Measurements from ENCODE around the gene FLVCR2. TPM values are rescaled to one million over a fixed set of nuclear protein-coding genes. Genes with fewer than 3 reads are reported as not detected.

Gene FLVCR2
- total RNA-seq, 4 donors from 2014 or later = 4.3 to 9.1 (median 6.3) TPM

- H3K9me3 ChIP-seq = no peaks in the 10 kb centered on the region
- peaks cover 19 to 23% of the 10 kb centered on the region in 2 donors for H3K4me1 ChIP-seq
- WGBS, 2 donors = 58 to 73% methylated on average over 3 of the region's 3 CpGs
- TF ChIP-seq POLR2A (IDR thresholded peaks at IDR 0.05) (no peak), CTCF (IDR thresholded peaks at IDR 0.05) (no peak)
- no peaks in the 10 kb centered on the region for H3K27me3 ChIP-seq
- intact Hi-C loops (cut with DNase I) = no loop called here
- no peak overlapping the region for H3K27ac ChIP-seq
- H3K36me3 ChIP-seq = no peaks in the 10 kb centered on the region
- no peak overlapping the region for H3K4me3 ChIP-seq (replicated peaks in 1 of 3)
- no peak for DNase-seq
These were observed 1.3 kb upstream of the FLVCR2 start for GRCh38 chr14:75577090-75577489.

- intact Hi-C loops (cut with DNase I) = no loop called here
- peak; percentile 91 for DNase-seq
- WGBS, 2 donors = 1% methylated on average over 16 of the region's 16 CpGs
- no peaks in the 10 kb centered on the region for H3K9me3 ChIP-seq
- no peaks in the 10 kb centered on the region for H3K27me3 ChIP-seq
- peaks cover 19 to 27% of the 10 kb centered on the region in 2 donors for H3K4me1 ChIP-seq
- peak overlapping the region; percentile 47 to 91 (median 88) for H3K27ac ChIP-seq
- TF ChIP-seq CTCF (IDR thresholded peaks at IDR 0.05) (peak in 5 of 6 experiments; percentile 42 to 89 (median 81)), POLR2A (IDR thresholded peaks at IDR 0.05) (no peak)
- H3K36me3 ChIP-seq = no peaks in the 10 kb centered on the region
- peak overlapping the region; percentile 3 to 36 (median 34) for H3K4me3 ChIP-seq (replicated peaks in 1 of 3)
These were observed 705 bp upstream of the FLVCR2 start for GRCh38 chr14:75577729-75578101.

- intact Hi-C loops (cut with DNase I) = no loop called here
- Histone ChIP-seq H3K4me1 (peaks cover 19 to 27% of the 10 kb centered on the region in 2 donors), H3K27me3 (no peaks in the 10 kb centered on the region), H3K4me3 (replicated peaks in 1 of 3) (peak overlapping the region in 2 of 3 donors; percentile 36 to 52), H3K36me3 (no peaks in the 10 kb centered on the region), H3K27ac (peak overlapping the region; percentile 74 to 91 (median 88)), H3K9me3 (no peaks in the 10 kb centered on the region)
- TF ChIP-seq CTCF (IDR thresholded peaks at IDR 0.05) (peak in 4 of 6 experiments; percentile 37 to 55 (median 48)), POLR2A (IDR thresholded peaks at IDR 0.05) (no peak)
- WGBS, 2 donors = 36 to 80% methylated on average over 3 to 21 of the region's 21 CpGs
- peak in 1 of 2 donors; percentile 58 for DNase-seq
These were observed 442 bp downstream of the FLVCR2 start for GRCh38 chr14:75578786-75579337.

DNA sequence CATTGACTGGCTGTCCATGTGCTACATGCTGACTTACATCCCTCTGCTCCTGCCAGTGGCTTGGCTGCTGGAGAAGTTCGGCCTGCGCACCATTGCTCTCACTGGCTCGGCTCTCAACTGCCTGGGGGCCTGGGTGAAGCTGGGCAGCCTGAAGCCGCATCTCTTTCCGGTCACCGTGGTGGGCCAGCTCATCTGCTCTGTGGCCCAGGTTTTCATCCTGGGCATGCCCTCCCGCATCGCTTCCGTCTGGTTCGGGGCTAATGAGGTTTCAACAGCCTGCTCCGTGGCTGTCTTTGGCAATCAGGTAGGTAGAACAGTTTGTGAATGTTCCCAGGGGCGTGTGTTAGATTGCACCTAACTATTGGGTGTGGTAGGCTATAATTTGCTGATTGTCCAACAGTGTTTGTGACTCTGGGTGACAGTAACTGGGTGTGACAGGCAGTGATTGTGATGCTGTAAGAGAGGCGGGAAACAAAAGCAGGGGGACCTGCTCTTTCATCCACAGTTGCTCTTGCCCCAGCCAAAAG lies 981 bp downstream of the FLVCR2 start:
- no peaks in the 10 kb centered on the region for H3K9me3 ChIP-seq
- 90 to 95% methylated on average over 11 to 13 of the region's 13 CpGs for WGBS, 2 donors
- H3K27ac ChIP-seq = peak overlapping the region in 2 of 3 donors; percentile 88 to 91
- H3K4me1 ChIP-seq = peaks cover 19 to 27% of the 10 kb centered on the region in 2 donors
- peak; percentile 8 for DNase-seq
- intact Hi-C loops (cut with DNase I) = no loop called here
- H3K4me3 ChIP-seq (replicated peaks in 1 of 3) = peak overlapping the region in 2 of 3 donors; percentile 36 to 52
- no peaks in the 10 kb centered on the region for H3K36me3 ChIP-seq
- no peaks in the 10 kb centered on the region for H3K27me3 ChIP-seq
- TF ChIP-seq POLR2A (IDR thresholded peaks at IDR 0.05) = no peak
- no peak for TF ChIP-seq CTCF (IDR thresholded peaks at IDR 0.05)

- intact Hi-C loops (cut with DNase I) = loop anchor here (2.0 kb wide), 1 partner anchor 75 kb away; no protein-coding TSS in a partner anchor
- 80 to 92% methylated on average over 3 of the region's 3 CpGs for WGBS, 2 donors
- Histone ChIP-seq H3K27ac (no peak overlapping the region), H3K36me3 (no peaks in the 10 kb centered on the region), H3K4me3 (replicated peaks in 1 of 3) (peak overlapping the region in 1 of 3 donors; percentile 36), H3K27me3 (no peaks in the 10 kb centered on the region), H3K4me1 (peaks cover 19 to 27% of the 10 kb centered on the region in 2 donors), H3K9me3 (no peaks in the 10 kb centered on the region)
- DNase-seq = peak; percentile 30 to 46
- TF ChIP-seq POLR2A (IDR thresholded peaks at IDR 0.05) = no peak
- TF ChIP-seq CTCF (IDR thresholded peaks at IDR 0.05) = no peak
These were observed 1.5 kb downstream of the FLVCR2 start for GRCh38 chr14:75579882-75580281.
